Neural progenitor cell (in vitro differentiated cells): Measurements from ENCODE around the gene UBAP1.

Experiments used
- EZH2 ChIP-seq: fragments of 200-600 bp; sonication (generic); IDR thresholded peaks from 2 replicates; pipeline ENCODE4 v1.6.1; 2017; ENCODE audit warnings: antibody characterized with exemption, mild to moderate bottlenecking, moderate library complexity
- EZH2phosphoT487 ChIP-seq: fragments of 200-600 bp; sonication (generic); IDR thresholded peaks from 2 replicates; pipeline ENCODE4 v1.6.1; 2017; ENCODE audit warnings: antibody characterized with exemption
- TF ChIP-seq, protein P1 (sequence below): fragments of 200-600 bp; sonication (generic); IDR thresholded peaks from 2 replicates; pipeline ENCODE4 v1.5.1; 2017; ENCODE audit warnings: antibody characterized with exemption, mild to moderate bottlenecking

DNA sequence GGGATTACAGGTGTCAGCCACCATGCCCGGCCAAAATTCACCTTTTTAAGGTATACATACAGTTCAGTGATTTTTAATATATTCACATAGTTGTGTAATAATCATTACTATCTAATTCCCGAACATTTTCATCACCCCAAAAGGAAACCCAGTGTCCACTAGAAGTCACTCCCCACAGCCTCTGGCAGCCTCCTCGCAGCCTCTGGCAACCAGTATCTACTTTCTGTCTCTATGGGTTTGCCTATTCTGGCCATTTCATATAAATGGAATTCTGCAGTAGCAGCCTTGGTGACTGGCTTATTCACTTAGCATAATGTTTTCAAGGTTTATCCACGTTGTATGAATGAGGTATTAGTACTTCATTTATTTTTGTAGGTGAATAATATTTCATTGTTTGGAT, 59.0 kb downstream of the UBAP1 start:
- TF ChIP-seq EZH2 (no peak), EZH2phosphoT487 (no peak)
- TF ChIP-seq, protein P1, sequence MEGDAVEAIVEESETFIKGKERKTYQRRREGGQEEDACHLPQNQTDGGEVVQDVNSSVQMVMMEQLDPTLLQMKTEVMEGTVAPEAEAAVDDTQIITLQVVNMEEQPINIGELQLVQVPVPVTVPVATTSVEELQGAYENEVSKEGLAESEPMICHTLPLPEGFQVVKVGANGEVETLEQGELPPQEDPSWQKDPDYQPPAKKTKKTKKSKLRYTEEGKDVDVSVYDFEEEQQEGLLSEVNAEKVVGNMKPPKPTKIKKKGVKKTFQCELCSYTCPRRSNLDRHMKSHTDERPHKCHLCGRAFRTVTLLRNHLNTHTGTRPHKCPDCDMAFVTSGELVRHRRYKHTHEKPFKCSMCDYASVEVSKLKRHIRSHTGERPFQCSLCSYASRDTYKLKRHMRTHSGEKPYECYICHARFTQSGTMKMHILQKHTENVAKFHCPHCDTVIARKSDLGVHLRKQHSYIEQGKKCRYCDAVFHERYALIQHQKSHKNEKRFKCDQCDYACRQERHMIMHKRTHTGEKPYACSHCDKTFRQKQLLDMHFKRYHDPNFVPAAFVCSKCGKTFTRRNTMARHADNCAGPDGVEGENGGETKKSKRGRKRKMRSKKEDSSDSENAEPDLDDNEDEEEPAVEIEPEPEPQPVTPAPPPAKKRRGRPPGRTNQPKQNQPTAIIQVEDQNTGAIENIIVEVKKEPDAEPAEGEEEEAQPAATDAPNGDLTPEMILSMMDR: no peak
